H9 (cell line): ENCODE data around the gene DNAH8. TPM values are rescaled to one million over a fixed set of nuclear protein-coding genes. Genes with fewer than 3 reads are reported as not detected.

Experiments used
- DNase-seq: peaks from one replicate; pipeline ENCODE4 v3.0.0-alpha.2; 2017
- H2AFZ ChIP-seq: one replicate; pipeline ENCODE4 v1.6.1; 2013; ENCODE audit warnings: mild to moderate bottlenecking, low read length, control low read depth, moderate library complexity
- H2AK5ac ChIP-seq: 2 replicates; pipeline ENCODE4 v1.6.1; 2013; ENCODE audit warnings: low read length, control low read depth, mixed read lengths; ENCODE audit not compliant: insufficient read length
- H2BK120ac ChIP-seq: one replicate; pipeline ENCODE4 v1.6.1; 2013; ENCODE audit warnings: low read depth, mild to moderate bottlenecking, low read length, control low read depth, inconsistent platforms; ENCODE audit not compliant: poor library complexity, severe bottlenecking
- H2BK12ac ChIP-seq: 2 replicates; pipeline ENCODE4 v1.6.1; 2013; ENCODE audit warnings: low read length, control low read depth, mixed read lengths, low read depth; ENCODE audit not compliant: insufficient read length
- H2BK15ac ChIP-seq: 2 replicates; pipeline ENCODE4 v1.6.1; 2013; ENCODE audit warnings: low read depth, low read length, control low read depth
- H2BK20ac ChIP-seq: one replicate; pipeline ENCODE4 v1.6.1; 2013; ENCODE audit warnings: low read depth, mild to moderate bottlenecking, low read length, control low read depth, inconsistent platforms; ENCODE audit not compliant: poor library complexity, severe bottlenecking
- H2BK5ac ChIP-seq: 2 replicates; pipeline ENCODE4 v1.6.1; 2013; ENCODE audit warnings: low read length, control low read depth, mixed read lengths; ENCODE audit not compliant: insufficient read length
- H3K14ac ChIP-seq: 2 replicates; pipeline ENCODE4 v1.6.1; 2013; ENCODE audit warnings: low read length, control low read depth; ENCODE audit not compliant: insufficient read depth
- H3K18ac ChIP-seq: 2 replicates; pipeline ENCODE4 v1.6.1; 2013; ENCODE audit warnings: low read depth, mild to moderate bottlenecking, mixed read lengths, low read length, control low read depth; ENCODE audit not compliant: insufficient read length
- H3K23ac ChIP-seq: 2 replicates; pipeline ENCODE4 v1.6.1; 2013; ENCODE audit warnings: low read length, control low read depth, mixed read lengths, low read depth; ENCODE audit not compliant: insufficient read length
- H3K23me2 ChIP-seq: 2 replicates; pipeline ENCODE4 v1.6.1; 2013; ENCODE audit warnings: low read depth, mild to moderate bottlenecking, mixed read lengths, low read length, control low read depth; ENCODE audit not compliant: insufficient read length, poor library complexity, severe bottlenecking
- H3K27ac ChIP-seq: 2 replicates; pipeline ENCODE4 v1.5.1; 2013; ENCODE audit warnings: low read length, control low read depth, mixed read lengths, low read depth; ENCODE audit not compliant: insufficient read length
- H3K27me3 ChIP-seq: 2 replicates; pipeline ENCODE4 v1.6.1; 2013; ENCODE audit warnings: low read length, control low read depth, inconsistent platforms; ENCODE audit not compliant: insufficient read depth
- H3K4ac ChIP-seq: 2 replicates; pipeline ENCODE4 v1.6.1; 2013; ENCODE audit warnings: low read depth, mild to moderate bottlenecking, control low read depth, inconsistent platforms, low read length, moderate library complexity
- H3K4me1 ChIP-seq: 2 replicates; pipeline ENCODE4 v1.6.1; 2013; ENCODE audit warnings: low read length, control low read depth, inconsistent platforms; ENCODE audit not compliant: insufficient read depth
- H3K4me2 ChIP-seq: 2 replicates; pipeline ENCODE4 v1.6.1; 2013; ENCODE audit warnings: low read length, control low read depth, mixed read lengths; ENCODE audit not compliant: insufficient read length, insufficient read depth
- H3K56ac ChIP-seq: 2 replicates; pipeline ENCODE4 v1.6.1; 2013; ENCODE audit warnings: low read depth, mild to moderate bottlenecking, mixed read lengths, low read length, control low read depth; ENCODE audit not compliant: insufficient read length
- H3K79me1 ChIP-seq: 2 replicates; pipeline ENCODE4 v1.6.1; 2013; ENCODE audit warnings: low read depth, mild to moderate bottlenecking, moderate library complexity, low read length, control low read depth, inconsistent platforms; ENCODE audit not compliant: insufficient read depth, poor library complexity, severe bottlenecking
- H3K79me2 ChIP-seq: 2 replicates; pipeline ENCODE4 v1.6.1; 2013; ENCODE audit warnings: low read length, control low read depth, inconsistent platforms; ENCODE audit not compliant: insufficient read depth
- H3K9ac ChIP-seq: 2 replicates; pipeline ENCODE4 v1.6.1; 2013; ENCODE audit warnings: low read length, control low read depth, mixed read lengths; ENCODE audit not compliant: insufficient read length; ENCODE audit errors: extremely low read depth
- H3K9me3 ChIP-seq: one replicate; pipeline ENCODE4 v1.6.1; 2013; ENCODE audit warnings: low read depth, low read length, inconsistent platforms; ENCODE audit not compliant: control insufficient read depth
- H3T11ph ChIP-seq: one replicate; pipeline ENCODE4 v1.6.1; 2013; ENCODE audit warnings: mild to moderate bottlenecking, low read length, control low read depth, inconsistent platforms
- H4K20me1 ChIP-seq: one replicate; pipeline ENCODE4 v1.6.1; 2013; ENCODE audit not compliant: control insufficient read depth, insufficient read length, insufficient read depth
- H4K5ac ChIP-seq: 2 replicates; pipeline ENCODE4 v1.6.1; 2013; ENCODE audit warnings: low read depth, mild to moderate bottlenecking, mixed read lengths, low read length, control low read depth; ENCODE audit not compliant: insufficient read length
- H4K8ac ChIP-seq: replicated peaks from 2 replicates; pipeline ENCODE4 v1.6.1; 2013; ENCODE audit warnings: low read length, control low read depth, mixed read lengths, low read depth; ENCODE audit not compliant: insufficient read length
- H4K91ac ChIP-seq: 2 replicates; pipeline ENCODE4 v1.6.1; 2013; ENCODE audit warnings: low read depth, mild to moderate bottlenecking, moderate library complexity, mixed read lengths, low read length, control low read depth; ENCODE audit not compliant: insufficient read length
- H3K27ac Mint-ChIP-seq, 3 experiments: 2 replicates in 2 of 3; 3 replicates in 1 of 3; pipeline ENCODE4 v1.8.0; 2020 to 2021; ENCODE audit warnings: mixed read lengths in 3 of 3, mild to moderate bottlenecking in 1 of 3, moderate library complexity in 1 of 3
- H3K27me3 Mint-ChIP-seq: 2 replicates; pipeline ENCODE4 v1.8.0; 2021; ENCODE audit warnings: low read depth, mild to moderate bottlenecking, moderate library complexity, mixed read lengths
- H3K36me3 Mint-ChIP-seq, 3 experiments: 2 replicates in 2 of 3; 3 replicates in 1 of 3; pipeline ENCODE4 v1.8.0; 2020 to 2021; ENCODE audit warnings: low read depth in 3 of 3, mixed read lengths in 3 of 3; ENCODE audit not compliant: insufficient read depth in 1 of 3
- H3K4me1 Mint-ChIP-seq, 2 experiments: 2 replicates each; pipeline ENCODE4 v1.8.0; 2020; ENCODE audit warnings: mixed read lengths in 2 of 2
- H3K4me3 Mint-ChIP-seq, 2 experiments: 2 replicates in 1 of 2; 3 replicates in 1 of 2; pipeline ENCODE4 v1.8.0; 2020 to 2021; ENCODE audit warnings: mild to moderate bottlenecking in 2 of 2, mixed read lengths in 2 of 2, moderate library complexity in 1 of 2
- H3K9me3 Mint-ChIP-seq, 2 experiments: 2 replicates in 1 of 2; 3 replicates in 1 of 2; pipeline ENCODE4 v1.8.0; 2020; ENCODE audit warnings: mild to moderate bottlenecking in 2 of 2, mixed read lengths in 2 of 2, moderate library complexity in 1 of 2
- CTCF ChIP-seq: fragments of 200-600 bp; sonication (generic); conservative IDR thresholded peaks from 3 replicates; pipeline ENCODE4 v1.8.0; 2021; ENCODE audit warnings: antibody characterized with exemption, mild to moderate bottlenecking
- WGBS: extraction: QIAGEN DNeasy Blood & Tissue Kit; methylation state at CpG from one replicate; pipeline ENCODE4 v1.1.7; 2013; ENCODE audit warnings: missing lambda C conversion rate, low lambda C conversion rate, mixed read lengths; ENCODE audit not compliant: insufficient read length; ENCODE audit errors: extremely low coverage; 5-methylcytosine and 5-hydroxymethylcytosine counted together
- total RNA-seq: library from RNA; stranded (reverse); gene quantifications from 2 replicates; pipeline ENCODE4 v1.2.1, GENCODE V29; 2021

Gene DNAH8
- total RNA-seq, 1 experiment from 2014 or later: not detected

DNA sequence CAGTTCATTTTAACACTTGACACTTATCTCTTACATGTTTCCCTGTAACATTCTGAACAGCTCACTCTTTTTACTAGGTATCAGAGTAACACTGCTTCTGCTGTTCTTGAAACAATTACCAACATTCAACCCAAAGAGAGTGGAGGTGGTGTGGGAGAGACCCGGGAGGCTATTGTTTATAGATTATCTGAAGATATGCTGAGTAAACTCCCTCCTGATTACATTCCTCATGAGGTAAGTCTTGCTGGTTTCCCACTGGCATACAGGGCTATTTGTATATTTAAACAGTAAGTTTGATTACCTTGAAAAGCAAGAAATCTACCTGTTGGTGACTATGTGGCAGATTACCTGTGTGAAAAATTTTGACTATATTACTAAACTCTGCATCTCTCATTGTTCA is 293.6 kb downstream of the DNAH8 start:
- no peaks in the 10 kb centered on the region for H3K79me2 ChIP-seq
- H2BK20ac ChIP-seq: no peak overlapping the region
- no peaks in the 10 kb centered on the region for H4K20me1 ChIP-seq
- H3K27ac ChIP-seq: no peak overlapping the region
- H3K4me1 ChIP-seq: no peaks in the 10 kb centered on the region
- no peak overlapping the region for H2BK120ac ChIP-seq
- no peaks in the 10 kb centered on the region for H3K27me3 ChIP-seq
- H4K5ac ChIP-seq: no peak overlapping the region
- no peak overlapping the region for H3K4me2 ChIP-seq
- Mint-ChIP-seq H3K36me3 (no peaks in the 10 kb centered on the region), H3K9me3 (no peaks in the 10 kb centered on the region), H3K4me3 (no peak overlapping the region), H3K27ac (no peak overlapping the region), H3K4me1 (peaks cover 9 to 13% of the 10 kb centered on the region in 2 experiments; a peak in 3 of 4 replicates), H3K27me3 (peaks cover 34% of the 10 kb centered on the region)
- no peak overlapping the region for H2AK5ac ChIP-seq
- H2AFZ ChIP-seq: no peak overlapping the region
- H3K9me3 ChIP-seq: no peaks in the 10 kb centered on the region
- H2BK5ac ChIP-seq: no peak overlapping the region
- H4K8ac ChIP-seq: no peak overlapping the region
- DNase-seq: no peak
- no peak overlapping the region for H3K14ac ChIP-seq
- no peak overlapping the region for H3T11ph ChIP-seq
- WGBS: no CpG with 5 or more reads among the region's 1 CpG
- no peak overlapping the region for H3K4ac ChIP-seq
- H4K91ac ChIP-seq: no peak overlapping the region
- H3K56ac ChIP-seq: no peak overlapping the region
- no peak overlapping the region for H2BK15ac ChIP-seq
- H3K23ac ChIP-seq: no peak overlapping the region
- no peaks in the 10 kb centered on the region for H3K79me1 ChIP-seq
- TF ChIP-seq CTCF: no peak
- H3K18ac ChIP-seq: no peak overlapping the region
- no peak overlapping the region for H2BK12ac ChIP-seq
- H3K9ac ChIP-seq: no peak overlapping the region
- no peaks in the 10 kb centered on the region for H3K23me2 ChIP-seq
